Activated CD8-positive, alpha-beta memory T cell treated with anti-CD3 and anti-CD28 coated beads for 4 hours (primary cell): ENCODE measurements around the gene EDC3.
"Not testable (repeated sequence)": the region's sequence is repeated elsewhere in the genome, so short reads cannot be mapped to it uniquely, and the experiment has no call there.

ENCODE experiments used
- DNase-seq, 2 donors: peaks; one replicate each; pipeline ENCODE4 v3.0.0-alpha.2; 2020; ENCODE audit warnings: low read depth in 2 of 2

The EDC3 gene

GRCh38 chr15:74710319-74711094 is 14.7 kb upstream of the EDC3 start:
- no peak for DNase-seq

- no peak for DNase-seq
These were observed 14.1 kb upstream of the EDC3 start for GRCh38 chr15:74709892-74710291.

GRCh38 chr15:74709011-74709410 is 13.2 kb upstream of the EDC3 start:
- DNase-seq = no peak

GRCh38 chr15:74696808-74697207 is 984 bp upstream of the EDC3 start:
- no peak for DNase-seq

GRCh38 chr15:74696398-74696729 is 540 bp upstream of the EDC3 start:
- no peak for DNase-seq

GRCh38 chr15:74692327-74692726 is 3.5 kb downstream of the EDC3 start:
- DNase-seq = no peak

- DNase-seq = no peak
These were observed 12.1 kb downstream of the EDC3 start for GRCh38 chr15:74683758-74684157.

- no peak for DNase-seq
These were observed 12.9 kb downstream of the EDC3 start for GRCh38 chr15:74682954-74683353.

- DNase-seq = no peak
These were observed 15.4 kb downstream of the EDC3 start for GRCh38 chr15:74680456-74680855.

- no peak for DNase-seq
These were observed 19.0 kb downstream of the EDC3 start for GRCh38 chr15:74676801-74677200.

GRCh38 chr15:74674161-74674560 is 21.7 kb downstream of the EDC3 start:
- DNase-seq = no peak

GRCh38 chr15:74669627-74670026 is 26.2 kb downstream of the EDC3 start:
- DNase-seq = no peak

- no peak for DNase-seq
These were observed 27.8 kb downstream of the EDC3 start for GRCh38 chr15:74667975-74668374.

- no peak for DNase-seq
These were observed 31.2 kb downstream of the EDC3 start for GRCh38 chr15:74664670-74665069.

- no peak for DNase-seq
These were observed 31.7 kb downstream of the EDC3 start for GRCh38 chr15:74664028-74664616.

GRCh38 chr15:74663303-74664027 is 32.4 kb downstream of the EDC3 start:
- DNase-seq = no peak

GRCh38 chr15:74662064-74662860 is 33.6 kb downstream of the EDC3 start:
- DNase-seq = no peak

- not testable (repeated sequence) for DNase-seq
These were observed 34.5 kb downstream of the EDC3 start for GRCh38 chr15:74661280-74661679.

GRCh38 chr15:74657846-74658245 is 38.0 kb downstream of the EDC3 start:
- no peak for DNase-seq

- DNase-seq = no peak
These were observed 38.8 kb downstream of the EDC3 start for GRCh38 chr15:74656935-74657535.

GRCh38 chr15:74655424-74655823 is 40.4 kb downstream of the EDC3 start:
- DNase-seq = no peak
